HG03175 (cell line): ENCODE measurements around the gene TMEM131.

ENCODE experiments used
- ATAC-seq: cut with Tn5 transposase; IDR thresholded peaks from one replicate; pipeline ENCODE4 v1.9.1; 2021; ENCODE audit warnings: mild to moderate bottlenecking, moderate library complexity; ENCODE audit not compliant: unreplicated experiment

TMEM131 gene

DNA sequence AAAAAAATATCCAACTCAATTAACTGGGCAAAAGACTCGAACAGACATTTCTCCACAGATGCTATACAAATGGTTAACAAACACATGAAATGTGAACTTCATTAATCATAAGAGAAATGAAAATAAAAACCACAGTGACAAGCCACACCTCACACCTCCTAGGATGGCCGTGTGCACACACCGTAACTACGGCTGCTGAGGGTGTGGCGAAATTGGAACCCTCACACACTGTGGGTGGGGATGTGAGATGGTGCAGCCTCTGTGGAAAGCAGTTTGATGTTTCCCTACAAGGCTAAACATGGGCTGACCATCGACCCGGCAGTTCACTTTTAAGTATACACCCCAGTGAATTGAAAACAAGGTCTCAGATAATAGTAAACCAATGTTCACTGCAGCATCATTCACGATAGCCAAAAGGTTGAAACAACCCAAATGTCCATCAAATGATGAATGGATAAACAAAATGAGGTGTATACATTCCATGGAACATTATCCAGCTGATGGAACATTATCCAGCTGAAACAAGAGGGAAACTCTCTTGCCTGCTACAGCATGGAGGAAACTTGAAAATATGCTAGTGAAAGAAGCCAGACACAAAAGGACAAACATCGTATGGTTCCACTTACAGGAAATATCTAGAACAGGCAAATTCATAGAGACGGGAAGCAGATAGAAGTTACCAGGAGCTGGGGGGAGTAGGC lies 250.1 kb downstream of the TMEM131 start:
- peak; percentile 58 for ATAC-seq

DNA sequence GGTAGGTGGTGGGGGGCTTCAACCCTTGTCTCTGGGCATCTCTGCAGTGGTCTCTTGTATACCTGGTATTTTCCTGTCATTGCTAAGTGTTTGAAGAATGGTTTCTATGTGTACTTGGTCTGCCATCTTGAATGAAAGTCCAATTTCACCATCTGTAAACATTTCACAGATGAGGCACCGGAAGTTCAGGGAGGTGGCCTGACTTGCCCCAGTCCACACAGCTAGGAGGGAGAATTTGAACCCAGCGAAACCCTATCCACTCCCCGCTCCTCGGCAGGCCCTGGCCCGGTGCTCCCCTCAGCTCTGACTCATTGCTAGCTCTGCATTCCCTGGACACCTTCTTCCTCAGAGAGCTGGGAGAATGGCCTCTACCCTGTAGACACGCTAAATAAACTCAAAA lies 251.8 kb downstream of the TMEM131 start:
- no peak for ATAC-seq

DNA sequence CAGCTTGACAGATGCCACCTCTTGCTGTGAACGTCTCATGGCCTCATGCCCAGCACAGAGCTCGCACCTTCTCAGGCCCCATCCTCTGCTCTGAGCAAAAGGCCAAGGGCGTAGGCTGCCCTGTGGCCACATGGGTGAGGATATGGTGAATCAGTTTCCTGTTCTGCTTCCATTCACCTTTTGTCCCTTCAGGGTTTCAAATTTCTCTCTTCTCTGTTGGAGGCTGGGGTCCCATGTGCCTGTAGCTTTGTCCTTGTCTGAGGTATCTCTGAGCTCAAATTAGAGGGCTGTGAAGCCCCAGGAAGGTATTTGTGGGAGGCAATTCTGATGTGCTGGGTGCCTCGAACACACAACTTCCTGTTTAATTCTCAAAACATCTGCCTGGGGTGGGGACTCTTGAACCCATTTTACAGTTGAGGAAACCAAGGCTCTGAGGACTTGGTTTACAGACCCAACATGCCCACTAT lies 253.3 kb downstream of the TMEM131 start:
- no peak for ATAC-seq

DNA sequence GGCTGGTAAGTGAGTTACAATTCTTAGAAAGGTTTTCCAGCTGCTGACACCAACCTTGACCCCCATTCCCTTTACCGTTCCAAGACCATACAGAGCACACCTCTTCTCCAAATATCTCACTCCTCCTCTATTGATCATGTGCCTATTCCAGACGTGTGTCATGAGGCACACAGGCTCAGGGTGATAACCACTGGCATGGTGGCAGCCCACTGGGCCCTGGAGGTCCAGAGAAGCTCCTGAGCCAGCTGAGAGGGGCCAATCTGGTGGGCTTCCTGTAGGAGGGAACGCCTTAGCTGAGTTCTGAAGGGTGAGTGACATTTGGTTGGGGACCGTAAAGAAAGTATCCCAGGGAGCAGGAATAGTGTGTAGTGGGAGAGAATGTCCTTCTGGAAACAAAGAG lies 254.1 kb downstream of the TMEM131 start:
- no peak for ATAC-seq

DNA sequence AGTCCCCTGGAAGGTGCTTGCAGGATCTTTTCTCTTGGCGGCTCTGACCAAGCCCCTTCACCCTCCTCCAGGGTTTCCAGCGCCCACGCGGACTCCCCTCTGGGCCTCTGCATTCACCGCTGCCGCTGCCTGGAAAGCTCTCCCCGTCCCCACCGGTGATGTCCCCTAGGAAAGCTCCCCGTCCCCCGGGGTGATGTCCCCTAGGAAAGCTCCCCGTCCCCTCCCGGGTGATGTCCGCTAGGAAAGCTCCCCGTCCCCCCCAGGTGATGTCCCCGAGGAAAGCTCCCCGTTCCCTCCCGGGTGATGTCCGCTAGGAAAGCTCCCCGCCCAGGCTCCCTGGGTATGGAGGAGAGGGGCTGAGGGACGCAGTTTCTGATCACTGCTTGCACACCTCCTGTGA lies 254.5 kb downstream of the TMEM131 start:
- ATAC-seq: no peak

DNA sequence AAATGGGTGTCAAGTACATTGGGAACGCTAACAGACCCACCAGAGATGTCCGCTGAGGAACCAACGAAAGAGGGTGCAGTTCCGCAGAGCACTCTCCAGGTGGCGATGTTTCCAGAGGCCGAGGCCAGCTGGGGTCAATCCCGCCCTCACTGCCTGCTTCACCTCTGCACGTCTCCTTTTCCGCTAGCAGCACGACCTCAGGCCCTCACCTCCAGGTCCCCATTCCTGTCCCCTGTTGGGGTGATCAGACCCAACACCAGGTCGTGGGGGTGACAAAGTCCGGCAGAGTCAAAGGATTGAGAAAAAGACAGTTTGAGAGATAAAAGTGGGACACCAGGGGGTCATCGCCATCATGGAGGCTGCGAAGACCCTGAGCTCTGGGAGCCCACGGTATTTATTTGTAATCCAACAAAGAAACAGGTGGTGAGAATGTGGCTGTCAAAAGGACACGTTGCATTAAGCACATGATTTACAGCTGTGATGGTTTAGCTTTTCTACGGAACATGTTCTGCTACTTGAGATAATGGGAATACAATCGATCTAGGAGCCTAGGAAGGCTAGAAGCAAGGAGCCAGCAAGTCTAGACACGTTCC lies 255.1 kb downstream of the TMEM131 start:
- ATAC-seq: no peak

DNA sequence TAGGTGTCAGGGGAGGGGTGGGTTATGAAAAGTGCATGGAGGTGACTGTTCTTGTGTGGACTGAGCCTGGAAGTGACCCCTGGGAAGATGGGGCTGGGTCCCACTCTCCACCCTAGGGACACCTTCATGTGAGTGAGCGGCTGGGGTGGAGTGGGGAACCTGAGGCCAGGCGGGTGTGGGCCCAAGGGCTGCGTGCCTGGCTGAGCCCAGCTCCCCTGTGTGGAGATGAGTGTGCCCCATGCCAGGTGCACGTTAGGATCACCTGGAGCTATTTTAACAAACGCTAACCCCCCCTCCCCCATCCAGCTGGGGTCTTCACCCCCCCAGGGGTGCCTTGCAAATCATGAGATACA lies 255.9 kb downstream of the TMEM131 start:
- ATAC-seq: no peak

DNA sequence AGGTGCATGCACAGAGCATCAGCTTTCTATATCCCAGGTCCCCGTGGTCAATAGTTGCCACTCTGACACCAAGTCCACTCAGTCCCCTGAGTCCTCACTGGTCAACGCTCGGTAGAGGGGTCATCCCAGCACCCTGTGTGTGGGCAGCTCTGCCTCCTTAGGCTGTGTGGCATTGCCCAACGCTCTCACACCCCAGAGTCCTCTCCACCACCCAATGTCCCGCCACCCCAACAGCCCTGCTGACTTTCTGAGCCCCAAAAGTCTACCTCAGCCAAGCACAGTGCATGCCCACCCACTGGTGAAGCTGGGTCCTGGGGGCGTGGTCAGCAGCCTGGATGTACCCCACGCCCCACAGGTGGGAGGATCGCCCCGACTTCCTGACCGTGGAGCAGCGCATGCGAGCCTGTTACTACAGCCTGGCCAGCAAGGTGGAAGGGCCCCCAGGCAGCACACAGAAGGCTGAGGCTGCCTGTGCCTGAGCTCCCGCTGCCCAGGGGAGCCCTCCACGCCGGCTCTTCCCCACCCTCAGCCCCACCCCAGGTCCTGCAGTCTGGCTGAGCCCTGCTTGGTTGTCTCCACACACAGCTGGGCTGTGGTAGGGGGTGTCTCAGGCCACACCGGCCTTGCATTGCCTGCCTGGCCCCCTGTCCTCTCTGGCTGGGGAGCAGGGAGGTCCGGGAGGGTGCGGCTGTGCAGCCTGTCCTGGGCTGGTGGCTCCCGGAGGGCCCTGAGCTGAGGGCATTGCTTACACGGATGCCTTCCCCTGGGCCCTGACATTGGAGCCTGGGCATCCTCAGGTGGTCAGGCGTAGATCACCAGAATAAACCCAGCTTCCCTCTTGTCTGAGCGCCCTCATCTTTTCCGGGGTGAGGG lies 256.5 kb downstream of the TMEM131 start:
- no peak for ATAC-seq

DNA sequence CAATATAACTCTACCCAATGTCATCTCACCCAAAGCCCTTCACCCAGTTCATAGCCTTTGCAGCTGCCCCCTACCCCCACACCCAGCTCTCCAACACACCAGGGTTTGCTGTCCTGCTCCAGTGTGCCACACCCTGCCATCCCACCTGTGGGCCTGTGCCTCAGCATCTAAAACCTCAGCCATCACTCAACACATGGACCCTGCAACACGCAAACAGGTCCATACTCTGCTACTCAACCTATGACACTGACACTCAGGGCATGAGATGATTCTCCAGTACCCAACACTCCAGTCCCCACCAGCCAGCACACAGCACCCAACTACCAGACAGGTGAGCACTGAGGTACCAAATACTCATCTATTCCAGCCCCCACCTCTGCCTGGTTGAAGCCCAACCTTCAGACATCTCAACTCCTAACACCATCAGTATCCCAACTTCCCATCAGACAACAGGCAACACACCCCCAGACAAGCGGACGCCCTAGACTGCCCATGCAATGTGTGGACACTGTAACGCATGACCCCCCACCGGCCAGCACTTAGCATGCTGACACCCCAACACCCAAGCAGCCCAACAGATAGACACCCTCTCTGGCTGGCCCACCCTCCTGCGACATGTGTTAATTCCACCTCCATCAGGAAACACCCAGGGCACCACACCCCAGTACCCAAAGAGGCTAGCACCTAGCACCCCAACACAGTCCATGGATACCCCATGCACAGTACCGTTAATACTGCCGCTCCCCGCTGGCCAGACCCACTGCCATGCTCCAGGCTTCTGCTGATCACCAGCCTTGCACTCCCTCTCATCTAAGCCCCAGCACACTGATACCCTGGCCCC lies 257.3 kb downstream of the TMEM131 start:
- ATAC-seq: no peak

DNA sequence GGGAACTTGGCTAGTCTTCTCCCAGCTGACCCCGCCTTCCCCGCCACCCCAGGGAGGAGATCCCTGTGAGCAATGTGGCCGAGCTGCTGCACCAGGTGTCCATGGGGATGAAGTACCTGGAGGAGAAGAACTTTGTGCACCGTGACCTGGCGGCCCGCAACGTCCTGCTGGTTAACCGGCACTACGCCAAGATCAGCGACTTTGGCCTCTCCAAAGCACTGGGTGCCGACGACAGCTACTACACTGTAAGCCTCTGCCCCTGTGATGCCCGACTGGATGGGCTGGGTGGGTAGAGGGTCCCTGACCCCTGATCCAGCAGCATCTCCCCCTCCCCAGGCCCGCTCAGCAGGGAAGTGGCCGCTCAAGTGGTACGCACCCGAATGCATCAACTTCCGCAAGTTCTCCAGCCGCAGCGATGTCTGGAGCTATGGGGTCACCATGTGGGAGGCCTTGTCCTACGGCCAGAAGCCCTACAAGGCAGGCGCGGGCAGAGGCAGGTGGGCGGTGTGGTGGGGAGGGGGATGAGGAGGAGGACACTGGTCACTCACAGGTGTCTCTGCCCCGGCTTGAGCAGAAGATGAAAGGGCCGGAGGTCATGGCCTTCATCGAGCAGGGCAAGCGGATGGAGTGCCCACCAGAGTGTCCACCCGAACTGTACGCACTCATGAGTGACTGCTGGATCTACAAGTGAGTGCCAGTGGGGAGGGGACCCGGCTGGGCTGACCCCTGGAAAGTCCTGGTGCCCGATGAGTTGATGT lies 258.1 kb downstream of the TMEM131 start:
- no peak for ATAC-seq

DNA sequence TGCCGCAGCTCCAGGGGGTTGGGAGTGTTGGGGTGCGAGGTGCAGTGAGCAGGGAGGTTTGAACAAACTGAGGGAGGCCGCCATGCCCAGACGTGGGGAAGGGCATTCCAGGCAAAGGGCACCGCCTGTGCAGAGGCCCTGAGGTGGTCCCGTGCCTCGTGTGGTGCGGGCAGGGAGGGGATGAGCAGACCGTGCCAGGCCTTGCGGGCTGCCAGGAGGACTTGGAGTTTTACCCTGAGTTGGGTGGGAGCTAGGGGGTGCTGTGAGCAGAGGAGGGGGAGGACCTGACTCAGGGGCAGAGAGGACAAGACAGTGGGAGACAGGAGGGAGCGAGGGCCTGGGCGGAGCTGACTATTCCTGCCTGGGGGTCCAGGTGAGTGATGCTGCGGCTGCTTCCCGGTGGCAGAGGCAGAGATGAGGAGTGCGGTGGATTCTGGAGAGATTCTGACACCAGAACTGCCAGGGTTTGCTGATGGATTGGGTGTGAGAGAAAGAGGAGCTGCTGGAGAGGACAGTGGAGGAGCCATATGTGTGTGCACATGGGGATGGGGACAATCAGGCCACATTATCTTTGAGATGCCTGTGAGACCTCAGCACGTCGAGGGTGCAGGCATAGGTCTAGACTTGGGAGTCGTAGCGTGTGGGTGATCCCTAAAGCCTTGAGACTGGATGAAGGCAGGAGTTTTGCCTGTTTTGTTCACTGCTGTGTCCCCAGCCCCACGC lies 259.0 kb downstream of the TMEM131 start:
- ATAC-seq: no peak

DNA sequence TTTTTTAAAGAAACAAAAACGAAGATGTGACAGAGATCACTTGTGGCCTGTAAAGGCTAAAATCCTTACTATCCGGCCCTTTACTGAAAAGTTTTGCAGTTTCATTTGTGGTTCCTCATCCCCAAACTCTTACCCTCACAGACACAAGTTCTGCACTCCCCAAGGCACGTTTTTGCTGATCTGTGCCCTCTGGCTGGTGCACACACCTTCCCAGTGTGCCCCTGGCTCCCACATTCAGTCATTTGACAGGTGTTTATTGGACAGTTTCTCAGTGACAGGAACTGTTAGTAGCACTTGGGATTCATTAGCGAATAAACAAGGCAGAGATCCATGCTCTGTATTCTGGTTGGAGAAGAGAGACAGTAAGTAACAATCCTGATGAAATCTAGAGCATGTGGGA lies 259.6 kb downstream of the TMEM131 start:
- no peak for ATAC-seq

DNA sequence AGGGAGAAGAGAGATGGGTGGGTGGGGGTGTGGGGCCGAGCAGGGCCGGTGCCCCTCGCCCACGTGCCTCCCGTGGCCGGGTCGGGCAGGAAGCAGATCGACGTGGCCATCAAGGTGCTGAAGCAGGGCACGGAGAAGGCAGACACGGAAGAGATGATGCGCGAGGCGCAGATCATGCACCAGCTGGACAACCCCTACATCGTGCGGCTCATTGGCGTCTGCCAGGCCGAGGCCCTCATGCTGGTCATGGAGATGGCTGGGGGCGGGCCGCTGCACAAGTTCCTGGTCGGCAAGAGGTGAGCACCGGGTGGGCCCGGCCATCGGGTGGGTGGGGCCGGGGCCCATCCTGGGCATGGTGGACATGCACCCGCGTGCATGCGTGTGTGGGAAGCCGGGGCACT lies 260.6 kb downstream of the TMEM131 start:
- no peak for ATAC-seq

DNA sequence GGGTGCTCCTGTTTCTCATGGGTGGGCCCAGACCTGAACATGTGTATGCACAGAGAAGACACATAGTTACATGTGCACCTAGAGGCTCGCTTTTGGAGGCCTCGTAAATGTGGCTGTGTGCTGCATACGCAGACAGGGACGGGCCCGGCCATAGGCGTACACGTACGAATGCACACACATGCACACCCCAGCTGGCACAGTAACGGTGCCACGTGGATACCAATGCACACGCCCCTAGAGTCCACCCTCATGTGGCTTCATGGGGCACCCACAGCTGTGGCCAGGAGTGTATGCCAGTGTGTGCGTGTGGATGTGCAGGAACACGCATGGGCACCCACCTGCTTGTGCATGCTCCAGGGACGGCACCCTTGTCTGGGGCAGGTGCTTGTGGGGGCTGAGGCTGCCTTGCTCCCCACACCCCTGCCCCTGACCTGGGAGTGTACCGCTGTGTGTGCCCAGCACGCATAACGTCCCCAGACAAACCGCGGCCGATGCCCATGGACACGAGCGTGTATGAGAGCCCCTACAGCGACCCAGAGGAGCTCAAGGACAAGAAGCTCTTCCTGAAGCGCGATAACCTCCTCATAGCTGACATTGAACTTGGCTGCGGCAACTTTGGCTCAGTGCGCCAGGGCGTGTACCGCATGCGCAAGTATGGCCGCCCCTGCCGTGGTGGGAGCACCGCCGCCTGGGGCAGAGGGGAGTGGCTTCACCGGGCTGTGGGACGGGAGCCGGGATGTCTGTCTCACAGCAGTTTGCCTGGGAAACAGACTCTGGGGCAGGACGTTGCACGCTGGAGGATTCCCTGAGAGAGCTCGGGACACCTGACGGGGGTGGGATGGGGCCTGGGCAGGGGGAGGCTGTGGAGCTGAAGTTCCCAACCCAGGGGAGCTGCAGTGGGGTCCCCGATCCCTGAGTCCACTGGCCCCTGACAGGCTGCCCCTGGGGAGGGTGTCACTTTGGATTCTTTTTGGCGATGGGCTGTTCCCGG lies 261.4 kb downstream of the TMEM131 start:
- no peak for ATAC-seq

DNA sequence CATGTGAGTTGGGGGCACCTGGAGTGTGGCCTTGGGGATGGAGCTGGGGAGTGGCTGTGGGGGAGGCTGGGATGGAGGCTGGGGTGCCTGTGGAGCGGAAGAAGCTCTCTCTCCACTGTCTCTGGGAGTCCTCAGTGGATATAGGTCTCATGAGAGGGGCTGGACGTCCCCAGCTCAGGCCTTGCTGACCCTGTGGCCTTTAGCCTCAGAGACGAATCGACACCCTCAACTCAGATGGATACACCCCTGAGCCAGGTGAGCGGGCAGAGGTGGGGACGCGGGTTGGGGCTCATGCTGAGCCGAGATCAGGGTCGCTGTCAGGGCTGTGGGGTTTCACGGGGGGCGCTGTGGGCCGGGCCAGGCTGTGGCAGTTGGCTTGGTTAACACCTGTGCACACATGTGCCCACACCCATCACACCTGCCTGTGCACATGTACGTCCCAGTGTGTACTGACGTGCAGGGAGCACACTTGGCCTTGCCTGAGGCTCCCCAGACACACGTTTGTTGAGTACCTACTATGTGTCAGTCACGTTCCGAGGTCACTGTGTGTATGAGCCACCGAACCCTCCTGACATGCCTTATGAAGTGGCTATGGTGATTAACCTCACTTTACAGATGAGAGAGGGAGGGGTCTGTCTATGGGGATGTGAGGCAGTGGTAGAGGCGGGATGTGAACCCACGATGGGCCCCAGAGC lies 262.3 kb downstream of the TMEM131 start:
- ATAC-seq: no peak

DNA sequence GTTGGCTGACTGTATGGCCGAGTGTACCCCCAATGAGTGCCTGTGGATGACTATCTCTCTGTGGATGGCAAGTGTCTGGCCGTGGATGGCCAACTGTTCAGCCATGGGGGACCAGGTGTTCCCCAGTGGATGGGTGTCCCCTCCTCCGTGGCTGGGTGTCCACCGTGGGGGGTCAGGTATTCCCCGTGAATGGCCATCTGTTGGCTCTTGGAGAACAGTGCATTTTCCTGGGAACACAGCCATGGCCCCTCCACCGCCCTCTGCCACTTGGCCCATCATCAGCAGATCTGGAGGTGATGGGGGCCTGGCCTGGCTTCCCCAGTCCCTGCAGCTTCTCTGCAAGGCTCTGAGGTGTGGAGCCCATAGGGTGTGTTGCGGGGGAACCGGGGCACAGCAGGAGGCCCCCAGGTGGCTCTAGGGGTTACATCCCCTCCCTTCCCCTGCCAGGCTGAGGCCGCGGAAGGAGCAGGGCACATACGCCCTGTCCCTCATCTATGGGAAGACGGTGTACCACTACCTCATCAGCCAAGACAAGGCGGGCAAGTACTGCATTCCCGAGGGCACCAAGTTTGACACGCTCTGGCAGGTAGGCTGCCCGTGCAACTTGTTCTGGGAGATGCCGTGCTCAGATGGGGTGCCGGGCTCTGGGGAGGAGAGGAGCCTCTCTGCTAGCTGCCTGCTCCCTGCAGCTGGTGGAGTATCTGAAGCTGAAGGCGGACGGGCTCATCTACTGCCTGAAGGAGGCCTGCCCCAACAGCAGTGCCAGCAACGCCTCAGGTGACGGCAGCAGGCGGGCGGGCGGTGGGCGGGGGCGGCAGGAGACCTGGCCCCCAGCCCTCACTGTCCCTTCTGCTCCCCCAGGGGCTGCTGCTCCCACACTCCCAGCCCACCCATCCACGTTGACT lies 263.1 kb downstream of the TMEM131 start:
- no peak for ATAC-seq
